ENCODE measurements around the gene LECT2. TPM values are rescaled to one million over a fixed set of nuclear protein-coding genes. Genes with fewer than 3 reads are reported as not detected.

LECT2 gene
- total RNA-seq, 2 donors from 2014 or later, result not detected

DNA sequence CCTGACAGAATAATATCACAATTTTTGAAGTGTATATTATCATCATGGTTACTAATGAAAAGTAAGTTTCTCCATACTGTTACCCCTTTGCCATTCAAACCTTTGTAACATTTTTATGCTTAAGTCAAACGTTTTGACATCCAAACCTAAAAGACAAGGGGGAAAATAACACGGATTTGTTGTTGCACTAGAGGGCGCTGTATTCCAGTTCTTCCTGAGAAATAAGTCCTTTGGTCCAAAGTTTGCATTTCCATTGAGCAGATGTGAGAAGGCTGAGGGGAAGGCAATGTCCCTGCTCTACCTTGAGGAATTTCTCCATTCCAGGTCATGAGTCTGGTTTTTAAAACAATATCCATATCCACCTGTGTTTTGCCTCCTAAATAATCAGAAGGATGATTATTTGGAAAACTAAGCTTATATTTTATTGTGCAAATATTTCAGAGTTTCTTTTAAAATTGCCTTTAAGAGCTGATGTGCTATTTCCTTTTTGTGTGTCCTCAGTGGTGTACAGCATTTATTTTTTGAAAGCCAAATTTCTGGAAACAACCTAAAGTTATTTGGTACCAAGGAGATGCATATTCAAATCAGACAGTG is 9.7 kb downstream of the LECT2 start:
- peak; percentile 44 for DNase-seq
- ATAC-seq, result peak; percentile 53 to 59
- intact Hi-C loops (cut with DNase I), result loop anchor here (2.0 to 10.0 kb wide), 6 partner anchors 118 to 270 kb away; no protein-coding TSS in a partner anchor

DNA sequence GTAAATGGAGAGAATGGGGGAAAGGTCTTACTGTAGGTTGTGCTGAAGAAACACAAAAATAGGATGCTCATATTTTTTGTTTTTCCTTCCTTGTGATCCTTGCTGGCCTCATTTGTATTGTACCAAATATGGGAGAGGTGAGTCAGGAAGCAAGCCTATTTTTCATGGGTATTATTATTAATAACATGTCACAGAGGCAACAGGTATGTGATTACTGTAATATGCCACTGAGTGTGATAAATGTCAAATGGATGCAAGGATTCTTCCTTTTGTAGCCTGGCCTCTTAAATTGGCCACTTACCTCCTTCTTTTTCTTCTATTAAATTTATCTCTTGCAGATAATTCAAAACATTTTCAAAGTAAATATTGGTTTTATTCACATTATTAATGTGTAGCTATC is 10.2 kb downstream of the LECT2 start:
- intact Hi-C loops (cut with DNase I), result loop anchor here (2.0 to 10.0 kb wide), 4 partner anchors 118 to 270 kb away; no protein-coding TSS in a partner anchor
- ATAC-seq, result no peak

DNA sequence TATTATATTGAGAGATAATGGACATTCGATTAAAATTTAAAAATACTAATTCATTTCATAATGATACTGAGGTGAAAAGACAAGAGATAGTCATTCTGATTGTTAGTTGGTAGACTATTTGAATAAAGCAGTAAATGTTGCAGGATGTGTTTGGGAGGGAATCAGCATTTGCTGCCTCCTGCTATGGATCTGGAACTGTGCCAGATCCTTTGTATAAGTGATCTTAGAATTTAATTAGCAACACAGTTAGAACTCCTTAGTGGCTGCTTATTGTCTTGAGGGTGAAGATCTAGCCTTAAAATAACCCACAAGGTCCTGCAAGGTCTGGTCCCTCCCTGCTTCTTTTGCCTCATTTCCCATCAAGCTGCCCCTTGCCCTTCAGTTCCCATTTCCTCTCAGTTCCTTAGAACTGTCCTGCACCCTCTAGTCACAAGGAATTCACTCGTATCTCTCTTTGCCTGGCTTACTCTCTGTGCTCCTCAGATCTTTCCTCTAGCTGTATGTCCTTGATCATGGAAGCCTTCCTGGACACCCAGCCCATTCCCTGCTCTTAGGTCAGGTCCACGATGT is 12.5 kb downstream of the LECT2 start:
- ATAC-seq, result no peak
- DNase-seq, result no peak
- intact Hi-C loops (cut with DNase I), result loop anchor here (10.0 kb wide), 3 partner anchors 123 to 273 kb away; no protein-coding TSS in a partner anchor

More for the DNA sequence above, 10.2 kb downstream of the LECT2 start:
- DNase-seq, result no peak

DNA sequence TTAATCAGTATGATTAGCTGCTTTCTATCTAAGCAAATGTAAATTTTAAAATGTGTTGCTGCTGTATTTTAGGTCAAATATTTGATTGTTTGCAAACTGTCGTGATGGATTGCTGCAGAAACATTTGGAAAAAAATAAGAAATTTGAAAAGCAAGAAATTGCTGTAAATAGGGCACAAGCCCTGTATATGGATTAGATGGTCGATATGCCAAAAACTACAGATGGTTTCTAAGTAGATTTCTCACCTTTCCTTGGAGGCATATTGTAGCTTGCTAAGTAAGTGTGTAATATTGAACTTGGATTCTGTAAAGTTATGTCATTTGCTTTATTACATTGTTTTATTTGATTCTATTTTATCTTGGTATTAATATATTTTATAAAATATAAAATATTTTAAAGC is 13.1 kb downstream of the LECT2 start:
- DNase-seq (no peak), ATAC-seq (no peak)
- intact Hi-C loops (cut with DNase I), result loop anchor here (10.0 kb wide), 3 partner anchors 123 to 273 kb away; no protein-coding TSS in a partner anchor

- ATAC-seq, result no peak
- DNase-seq, result no peak
- intact Hi-C loops (cut with DNase I), result no loop called here
Measured at GRCh38 chr5:135937245-135937911, 17.4 kb downstream of the LECT2 start.

- intact Hi-C loops (cut with DNase I), result no loop called here
- no peak for DNase-seq
- ATAC-seq, result peak; percentile 38 to 63
Measured at GRCh38 chr5:135934939-135935338, 19.8 kb downstream of the LECT2 start.

DNA sequence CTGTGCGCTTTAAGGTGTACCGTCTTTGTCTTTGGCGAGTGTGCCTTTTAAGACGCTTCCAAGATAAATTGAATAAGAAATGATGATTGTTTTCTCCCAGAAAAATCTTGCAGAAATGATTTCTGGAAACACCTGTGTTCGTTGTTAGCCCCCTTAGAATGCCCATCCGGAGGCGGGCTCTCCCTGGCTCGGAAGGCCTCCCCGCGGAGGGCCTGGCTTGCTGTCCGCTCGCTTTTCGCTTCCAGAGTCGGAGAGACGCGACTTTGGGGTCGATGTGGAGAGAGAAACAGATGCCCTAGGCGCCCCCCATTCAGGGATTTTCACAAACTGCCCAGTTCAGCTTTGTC is 23.9 kb downstream of the LECT2 start:
- ATAC-seq (no peak), DNase-seq (no peak)
- intact Hi-C loops (cut with DNase I), result no loop called here

DNA sequence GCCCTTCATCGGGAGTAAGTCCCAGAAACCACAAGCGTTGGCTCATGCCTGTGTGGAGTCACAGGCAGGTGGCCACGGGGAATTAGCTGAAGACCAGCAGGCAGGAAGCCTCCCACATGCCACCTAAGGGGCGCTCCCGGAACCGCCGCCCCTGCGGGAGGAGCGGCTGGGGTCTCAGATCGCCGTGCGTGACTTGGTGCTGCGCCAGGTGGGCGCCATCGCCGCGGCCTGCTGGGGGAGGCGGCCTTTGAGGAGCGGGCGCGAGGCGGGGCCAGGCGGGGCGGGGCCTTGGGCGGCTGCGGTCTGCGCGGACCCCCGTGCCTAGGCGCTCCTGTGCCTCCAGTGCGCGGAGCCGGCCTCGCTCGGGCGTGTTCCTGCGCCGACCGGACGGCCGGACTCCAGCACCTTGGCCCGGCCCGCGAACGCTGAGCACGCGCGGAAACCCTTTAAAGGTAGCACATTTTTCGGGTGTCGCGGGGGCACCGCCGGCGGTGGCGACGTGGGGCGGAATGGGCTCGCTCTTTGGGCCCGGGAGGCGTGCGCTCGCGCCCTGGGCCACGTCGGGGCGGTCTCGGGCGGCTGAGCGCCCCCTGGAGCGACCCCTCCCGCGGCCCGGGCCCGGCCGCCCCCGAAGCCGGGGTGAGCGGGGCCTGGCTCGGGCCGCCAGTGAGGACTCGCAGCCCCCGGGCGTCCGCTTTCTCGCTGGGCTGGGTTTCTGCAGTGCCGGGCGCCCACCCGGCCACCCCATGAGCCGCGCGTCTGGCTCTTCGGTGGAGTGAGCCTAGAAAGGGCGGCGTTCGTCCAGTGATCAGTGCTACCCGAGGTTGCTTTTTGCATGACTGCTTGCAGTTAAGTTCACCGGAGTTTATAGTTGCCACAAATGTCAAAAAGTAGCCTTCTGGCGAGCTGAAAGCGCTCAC is 24.5 kb downstream of the LECT2 start:
- no peak for DNase-seq

DNA sequence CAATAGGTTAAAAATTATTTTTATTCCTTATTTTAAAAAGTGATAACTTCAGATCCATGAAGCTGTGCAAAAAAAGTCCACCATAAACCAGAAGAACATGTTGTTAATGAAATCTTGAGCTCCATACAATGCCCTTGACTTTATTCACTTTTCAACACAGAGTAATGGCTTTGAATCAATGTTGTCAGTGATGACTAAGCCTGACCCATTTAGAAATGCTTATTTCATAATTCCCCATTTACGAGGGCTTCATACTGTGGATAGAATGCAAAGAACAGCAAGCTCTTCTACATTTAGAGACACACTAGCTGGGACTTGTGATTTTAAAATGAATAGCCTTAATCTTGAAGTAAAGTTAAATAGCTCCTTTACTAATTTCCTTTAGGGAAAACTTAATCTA is 33.4 kb downstream of the LECT2 start:
- no peak for DNase-seq
- intact Hi-C loops (cut with DNase I), result no loop called here
- peak in 1 of 2 donors; percentile 74 for ATAC-seq

More for the DNA sequence above, 24.5 kb downstream of the LECT2 start:
- no peak for ATAC-seq
- intact Hi-C loops (cut with DNase I), result no loop called here

DNA sequence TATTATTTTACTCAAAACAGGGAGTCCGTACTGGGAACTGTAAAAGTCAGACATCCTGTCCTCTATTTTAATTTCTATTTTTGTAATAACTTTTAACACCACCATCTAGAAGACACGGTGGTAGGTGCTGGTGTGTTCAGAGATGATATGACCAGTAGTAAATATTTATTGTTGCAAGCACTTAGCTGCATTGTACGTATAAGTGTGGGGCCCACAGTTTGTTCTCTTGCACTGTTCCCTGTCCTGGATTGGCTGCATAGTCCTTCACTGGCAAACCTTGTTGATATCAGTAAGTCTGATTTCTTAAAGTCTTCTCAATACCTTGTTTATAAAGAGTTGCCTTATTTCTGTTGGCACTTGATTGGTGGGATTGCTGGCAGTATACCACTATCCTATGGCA is 34.6 kb downstream of the LECT2 start:
- intact Hi-C loops (cut with DNase I), result no loop called here
- no peak for ATAC-seq
- no peak for DNase-seq

DNA sequence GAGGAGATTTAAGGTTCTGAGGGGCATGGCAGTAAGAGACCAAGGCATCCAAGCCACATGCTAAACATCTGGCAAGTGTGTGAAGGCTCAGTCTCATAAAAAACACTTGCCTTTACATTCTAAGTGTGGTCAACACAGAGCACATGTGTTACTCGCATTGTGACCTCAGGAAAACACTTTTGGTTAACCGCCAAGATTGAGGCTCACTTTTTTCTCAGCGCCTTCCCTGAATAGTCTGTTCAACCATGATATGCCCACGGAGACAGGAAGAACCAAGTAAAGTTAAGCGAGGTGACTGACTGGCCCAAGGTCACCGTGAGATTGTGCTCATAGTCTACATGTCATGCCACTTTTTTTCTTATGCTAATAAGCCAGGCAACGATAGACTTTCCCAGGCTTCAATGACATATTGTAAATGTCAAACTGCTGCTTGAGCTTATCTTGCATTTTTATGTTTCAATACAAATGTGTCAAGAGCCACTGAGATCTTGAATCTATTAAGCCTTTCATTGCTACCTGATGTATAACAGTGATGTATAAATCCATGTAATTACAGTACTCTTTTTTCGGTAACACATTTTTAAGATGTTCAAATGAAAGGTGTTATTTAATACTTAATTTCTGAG is 38.0 kb downstream of the LECT2 start:
- DNase-seq (no peak), ATAC-seq (no peak)
- intact Hi-C loops (cut with DNase I), result no loop called here

GRCh38 chr5:135915466-135916001 is 39.2 kb downstream of the LECT2 start:
- intact Hi-C loops (cut with DNase I), result no loop called here
- no peak for ATAC-seq
- DNase-seq, result no peak

DNA sequence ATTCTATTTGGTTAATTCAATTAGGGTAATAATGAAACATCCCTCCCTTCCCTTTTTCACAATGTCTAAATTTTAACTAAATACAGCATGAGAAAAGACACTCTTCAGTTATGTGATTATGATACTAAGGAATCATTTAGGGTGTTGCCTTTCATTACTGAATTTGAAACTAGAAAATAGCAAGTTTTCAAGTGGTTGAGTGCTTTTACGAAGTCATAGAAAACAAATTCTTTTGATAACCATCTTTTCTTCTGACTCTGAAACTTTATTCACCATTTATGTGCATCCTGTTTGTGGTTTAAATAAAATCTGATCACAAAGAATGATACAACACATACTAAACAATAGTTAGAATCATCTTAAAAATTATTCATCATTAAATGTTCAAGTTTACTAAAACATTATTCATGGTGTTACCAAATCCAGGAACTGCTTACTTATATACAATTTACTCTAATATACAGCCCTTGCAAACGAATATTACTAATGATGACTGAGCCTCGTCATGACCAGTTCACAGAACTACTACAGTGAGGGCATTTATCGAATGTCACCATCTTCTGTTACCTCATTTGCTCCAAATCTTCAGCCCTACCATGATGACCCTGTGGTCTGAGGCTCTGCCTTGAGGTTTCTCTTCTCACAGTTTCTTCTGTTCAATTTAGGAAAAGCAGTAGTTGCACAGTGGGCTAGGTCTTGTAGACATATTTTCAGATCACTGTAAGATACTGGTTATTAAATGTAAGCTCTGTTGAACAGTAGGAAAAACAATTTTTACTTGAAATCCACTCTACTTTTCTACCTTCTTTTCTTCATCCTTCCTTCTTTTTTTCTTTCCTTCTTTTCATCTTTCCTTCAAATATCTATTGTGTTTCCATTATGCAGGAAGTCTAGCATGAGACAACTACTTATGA is 40.8 kb downstream of the LECT2 start:
- intact Hi-C loops (cut with DNase I), result no loop called here
- DNase-seq (no peak), ATAC-seq (no peak)

- DNase-seq, result no peak
- ATAC-seq, result no peak
- intact Hi-C loops (cut with DNase I), result no loop called here
Measured at GRCh38 chr5:135905144-135905543, 49.6 kb downstream of the LECT2 start.

GRCh38 chr5:135901633-135902032 is 53.1 kb downstream of the LECT2 start:
- DNase-seq (no peak), ATAC-seq (no peak)
- intact Hi-C loops (cut with DNase I), result no loop called here

DNA sequence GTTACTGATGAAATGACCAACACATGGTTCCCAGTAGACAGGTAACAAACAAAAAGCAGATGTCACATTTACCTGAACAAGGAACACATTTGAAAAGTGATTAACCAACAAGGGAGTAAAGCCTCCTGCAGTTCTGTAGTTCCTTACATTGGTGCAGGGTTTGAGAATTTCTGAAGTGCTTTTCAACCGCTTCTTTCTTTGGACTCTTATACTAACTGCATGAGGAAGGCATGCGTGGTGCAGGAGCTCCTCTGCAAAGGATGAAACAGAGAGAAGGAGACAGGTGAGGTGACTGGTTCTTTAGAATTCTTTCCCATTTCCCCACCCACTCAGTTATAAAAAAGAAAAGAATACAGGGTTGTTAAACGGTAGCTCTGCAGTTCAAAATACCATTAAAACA is 54.5 kb downstream of the LECT2 start:
- no peak for DNase-seq
- ATAC-seq, result no peak

DNA sequence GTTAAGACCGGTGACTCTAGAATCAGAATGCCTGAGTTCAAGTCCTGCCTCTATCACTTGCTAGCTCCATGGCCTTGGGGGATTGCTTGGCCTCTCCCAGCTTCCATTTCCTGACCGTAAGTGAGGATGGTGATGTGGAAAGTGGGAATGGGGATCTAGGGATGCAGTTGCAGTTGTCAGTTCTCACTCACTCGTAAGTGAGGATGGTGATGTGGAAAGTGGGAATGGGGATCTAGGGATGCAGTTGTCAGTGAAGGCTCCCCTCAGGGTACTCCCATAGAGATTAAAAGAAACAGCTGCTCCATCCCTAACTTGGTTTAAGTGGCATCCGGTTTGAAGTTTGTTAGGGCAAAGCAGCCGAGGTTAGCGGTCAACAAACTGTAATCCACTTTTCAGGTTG is 56.1 kb downstream of the LECT2 start:
- intact Hi-C loops (cut with DNase I), result no loop called here
- no peak for ATAC-seq
- no peak for DNase-seq

More for the DNA sequence above, 54.5 kb downstream of the LECT2 start:
- intact Hi-C loops (cut with DNase I), result no loop called here

All from left cardiac atrium (tissue), 4 donors.